Left ventricle myocardium inferior (tissue), 1 donor: ENCODE data around the gene KRT9. TPM values are rescaled to one million over a fixed set of nuclear protein-coding genes. Genes with fewer than 3 reads are reported as not detected.

Experiments used
- DNase-seq: peaks from one replicate; pipeline ENCODE4 v3.0.0-alpha.2; 2020
- H3K27ac ChIP-seq: fragments of 200-600 bp; replicated peaks from 2 replicates; pipeline ENCODE4 v1.8.0; 2021
- H3K27me3 ChIP-seq: fragments of 200-600 bp; 2 replicates; pipeline ENCODE4 v1.8.0; 2021; ENCODE audit warnings: low read depth
- H3K36me3 ChIP-seq: fragments of 200-600 bp; 2 replicates; pipeline ENCODE4 v1.8.0; 2021
- H3K4me1 ChIP-seq: fragments of 200-600 bp; 2 replicates; pipeline ENCODE4 v1.8.0; 2021
- H3K4me3 ChIP-seq: fragments of 200-600 bp; 2 replicates; pipeline ENCODE4 v1.8.0; 2021; ENCODE audit warnings: mild to moderate bottlenecking, moderate library complexity
- H3K9me3 ChIP-seq: fragments of 200-600 bp; replicated peaks from 2 replicates; pipeline ENCODE4 v1.8.0; 2021
- CTCF ChIP-seq: fragments of 200-600 bp; IDR thresholded peaks from 2 replicates; pipeline ENCODE4 v1.8.0; 2021; ENCODE audit warnings: antibody characterized with exemption, mild to moderate bottlenecking, borderline replicate concordance
- intact Hi-C: fragments of 100-400 bp; cut with micrococcal nuclease; formaldehyde crosslinking; loops from one replicate; pipeline ENCODE4 v1.11.0; 2022
- total RNA-seq: library from RNA; stranded (reverse); fragmentation: NEBNext Ultra II Directional; extraction: Animal tissue kit (Norgen Biotek cat#: 25700); gene quantifications from one replicate; pipeline ENCODE4 v1.2.1, GENCODE V29; 2021
- donor health status: DM: no; HTN: yes; CAD: no; lungs with severe emphysema.

The KRT9 gene
- total RNA-seq, 1 donor from 2014 or later: not detected

GRCh38 chr17:41529491-41529915 is 42.4 kb downstream of the KRT9 start:
- no peak for TF ChIP-seq CTCF
- Histone ChIP-seq H3K4me1 (peaks cover 10% of the 10 kb centered on the region), H3K36me3 (no peaks in the 10 kb centered on the region), H3K27me3 (peaks cover 95% of the 10 kb centered on the region), H3K4me3 (no peak overlapping the region), H3K9me3 (no peaks in the 10 kb centered on the region), H3K27ac (no peak overlapping the region)
- DNase-seq: no peak
- intact Hi-C loops: no loop called here

GRCh38 chr17:41528959-41529353 is 42.9 kb downstream of the KRT9 start:
- Histone ChIP-seq H3K9me3 (no peaks in the 10 kb centered on the region), H3K4me1 (peaks cover 10% of the 10 kb centered on the region), H3K27me3 (peaks cover 95% of the 10 kb centered on the region), H3K27ac (no peak overlapping the region), H3K4me3 (no peak overlapping the region), H3K36me3 (no peaks in the 10 kb centered on the region)
- intact Hi-C loops: no loop called here
- no peak for TF ChIP-seq CTCF
- DNase-seq: no peak

GRCh38 chr17:41527063-41528023 is 44.5 kb downstream of the KRT9 start:
- DNase-seq: no peak
- intact Hi-C loops: no loop called here
- Histone ChIP-seq H3K27me3 (peaks cover 95% of the 10 kb centered on the region), H3K4me1 (peaks cover 10% of the 10 kb centered on the region), H3K9me3 (no peaks in the 10 kb centered on the region), H3K4me3 (peak overlapping the region; percentile 45), H3K36me3 (no peaks in the 10 kb centered on the region), H3K27ac (no peak overlapping the region)
- TF ChIP-seq CTCF: no peak

- H3K4me1 ChIP-seq: peaks cover 10% of the 10 kb centered on the region
- H3K9me3 ChIP-seq: no peaks in the 10 kb centered on the region
- no peak overlapping the region for H3K4me3 ChIP-seq
- no peak for DNase-seq
- no peaks in the 10 kb centered on the region for H3K36me3 ChIP-seq
- intact Hi-C loops: no loop called here
- TF ChIP-seq CTCF: no peak
- peaks cover 95% of the 10 kb centered on the region for H3K27me3 ChIP-seq
- H3K27ac ChIP-seq: no peak overlapping the region
Measured at GRCh38 chr17:41524261-41524660, 47.6 kb downstream of the KRT9 start.

- H3K27me3 ChIP-seq: peaks cover 95% of the 10 kb centered on the region
- H3K4me3 ChIP-seq: no peak overlapping the region
- intact Hi-C loops: no loop called here
- DNase-seq: no peak
- no peaks in the 10 kb centered on the region for H3K36me3 ChIP-seq
- no peaks in the 10 kb centered on the region for H3K9me3 ChIP-seq
- no peak for TF ChIP-seq CTCF
- no peak overlapping the region for H3K27ac ChIP-seq
- H3K4me1 ChIP-seq: peaks cover 10% of the 10 kb centered on the region
Measured at GRCh38 chr17:41523787-41524186, 48.1 kb downstream of the KRT9 start.
